ENCODE results near the gene C1orf105. TPM values are rescaled to one million over a fixed set of nuclear protein-coding genes. Genes with fewer than 3 reads are reported as not detected.

C1orf105 gene
- total RNA-seq, 1 experiment from 2014 or later: not detected

GRCh38 chr1:172487550-172487949 lies 67.1 kb downstream of the C1orf105 start:
- no peaks in the 10 kb centered on the region for H3K36me3 ChIP-seq (ENCODE audit: insufficient read depth, low read length, poor library complexity, severe bottlenecking)
- intact Hi-C loops (cut with micrococcal nuclease; ENCODE audit: unreplicated experiment): no loop called here
- ChIA-PET POLR2A (ENCODE audit: low non-redundant PET) (no interaction called here), CTCF (no interaction called here)
- peaks cover 4% of the 10 kb centered on the region for H3K4me1 ChIP-seq (ENCODE audit: insufficient read depth, low read length, poor library complexity, severe bottlenecking)
- H3K4me3 ChIP-seq (ENCODE audit: low read depth, low read length, poor library complexity, severe bottlenecking): no peak overlapping the region
- H3K9me3 ChIP-seq (ENCODE audit: low read depth, low read length, poor library complexity, severe bottlenecking): no peaks in the 10 kb centered on the region
- no TSS peak for BruUV-seq (replicated peaks)
- no peak overlapping the region for H3K27ac ChIP-seq (ENCODE audit: low read depth, low read length, poor library complexity, severe bottlenecking)
- peaks cover 7% of the 10 kb centered on the region for H3K27me3 ChIP-seq (replicated peaks; ENCODE audit: insufficient read depth, low read depth, low read length, poor library complexity)
- peak; percentile 36 for DNase-seq (ENCODE audit: low spot score)
- TF ChIP-seq EZH2 (IDR thresholded peaks at IDR 0.05; ENCODE audit: borderline replicate concordance, low read depth, low read length, poor library complexity, severe bottlenecking): no peak
- no peak for TF ChIP-seq CTCF (conservative IDR thresholded peaks at IDR 0.05; ENCODE audit: low read depth, low read length)

- CTCF ChIA-PET: no interaction called here
These were observed 67.9 kb downstream of the C1orf105 start for GRCh38 chr1:172488393-172488792.

DNA sequence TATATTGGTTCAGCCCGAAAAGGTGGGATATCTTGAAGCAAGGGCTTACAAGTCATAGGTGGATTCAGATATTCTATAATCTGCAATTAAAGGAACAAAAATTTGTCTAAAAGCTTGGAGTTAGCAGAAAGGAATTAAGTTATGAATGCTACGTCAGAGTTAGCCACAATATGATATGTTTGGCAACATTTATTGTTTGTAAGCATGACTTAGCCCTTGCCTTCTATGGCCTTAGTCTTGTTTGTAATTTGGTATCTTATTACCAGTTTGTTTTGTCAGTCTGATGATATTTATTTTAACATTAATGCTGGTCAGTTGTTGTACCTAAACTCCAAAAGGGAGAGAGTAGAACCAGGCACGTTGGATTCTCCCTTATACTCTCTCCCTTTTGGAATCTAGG lies 69.4 kb downstream of the C1orf105 start:
- Histone ChIP-seq H3K4me3 (ENCODE audit: low read depth, low read length, poor library complexity, severe bottlenecking) (no peak overlapping the region), H3K27ac (ENCODE audit: low read depth, low read length, poor library complexity, severe bottlenecking) (no peak overlapping the region), H3K4me1 (ENCODE audit: insufficient read depth, low read length, poor library complexity, severe bottlenecking) (peaks cover 4% of the 10 kb centered on the region), H3K9me3 (ENCODE audit: low read depth, low read length, poor library complexity, severe bottlenecking) (no peaks in the 10 kb centered on the region), H3K27me3 (replicated peaks; ENCODE audit: insufficient read depth, low read depth, low read length, poor library complexity) (peaks cover 7% of the 10 kb centered on the region), H3K36me3 (ENCODE audit: insufficient read depth, low read length, poor library complexity, severe bottlenecking) (no peaks in the 10 kb centered on the region)
- DNase-seq (ENCODE audit: low spot score): no peak
- ChIA-PET POLR2A (ENCODE audit: low non-redundant PET) (no interaction called here), CTCF (no interaction called here)
- intact Hi-C loops (cut with micrococcal nuclease; ENCODE audit: unreplicated experiment): no loop called here
- BruUV-seq (replicated peaks): no TSS peak
- TF ChIP-seq CTCF (conservative IDR thresholded peaks at IDR 0.05; ENCODE audit: low read depth, low read length) (no peak), EZH2 (IDR thresholded peaks at IDR 0.05; ENCODE audit: borderline replicate concordance, low read depth, low read length, poor library complexity, severe bottlenecking) (no peak)

More at GRCh38 chr1:172488393-172488792, 67.9 kb downstream of the C1orf105 start:
- TF ChIP-seq EZH2 (IDR thresholded peaks at IDR 0.05; ENCODE audit: borderline replicate concordance, low read depth, low read length, poor library complexity, severe bottlenecking): no peak
- TF ChIP-seq CTCF (conservative IDR thresholded peaks at IDR 0.05; ENCODE audit: low read depth, low read length): no peak
- DNase-seq (ENCODE audit: low spot score): no peak
- Histone ChIP-seq H3K4me3 (ENCODE audit: low read depth, low read length, poor library complexity, severe bottlenecking) (no peak overlapping the region), H3K36me3 (ENCODE audit: insufficient read depth, low read length, poor library complexity, severe bottlenecking) (no peaks in the 10 kb centered on the region), H3K4me1 (ENCODE audit: insufficient read depth, low read length, poor library complexity, severe bottlenecking) (peaks cover 4% of the 10 kb centered on the region), H3K9me3 (ENCODE audit: low read depth, low read length, poor library complexity, severe bottlenecking) (no peaks in the 10 kb centered on the region), H3K27me3 (replicated peaks; ENCODE audit: insufficient read depth, low read depth, low read length, poor library complexity) (peaks cover 7% of the 10 kb centered on the region), H3K27ac (ENCODE audit: low read depth, low read length, poor library complexity, severe bottlenecking) (no peak overlapping the region)
- POLR2A ChIA-PET (ENCODE audit: low non-redundant PET): no interaction called here
- intact Hi-C loops (cut with micrococcal nuclease; ENCODE audit: unreplicated experiment): no loop called here
- BruUV-seq (replicated peaks): no TSS peak

Data from A673 (cell line).